Hematopoietic multipotent progenitor cell treated with erythropoietin and hydrocortisone succinate and interleukin-3 and kit ligand, for 6 days (in vitro differentiated cells): Measurements from ENCODE around the gene SLC48A1.

ENCODE experiments used
- DNase-seq: peaks from one replicate; pipeline ENCODE4 v3.0.0-alpha.2; 2015

SLC48A1 gene

DNA sequence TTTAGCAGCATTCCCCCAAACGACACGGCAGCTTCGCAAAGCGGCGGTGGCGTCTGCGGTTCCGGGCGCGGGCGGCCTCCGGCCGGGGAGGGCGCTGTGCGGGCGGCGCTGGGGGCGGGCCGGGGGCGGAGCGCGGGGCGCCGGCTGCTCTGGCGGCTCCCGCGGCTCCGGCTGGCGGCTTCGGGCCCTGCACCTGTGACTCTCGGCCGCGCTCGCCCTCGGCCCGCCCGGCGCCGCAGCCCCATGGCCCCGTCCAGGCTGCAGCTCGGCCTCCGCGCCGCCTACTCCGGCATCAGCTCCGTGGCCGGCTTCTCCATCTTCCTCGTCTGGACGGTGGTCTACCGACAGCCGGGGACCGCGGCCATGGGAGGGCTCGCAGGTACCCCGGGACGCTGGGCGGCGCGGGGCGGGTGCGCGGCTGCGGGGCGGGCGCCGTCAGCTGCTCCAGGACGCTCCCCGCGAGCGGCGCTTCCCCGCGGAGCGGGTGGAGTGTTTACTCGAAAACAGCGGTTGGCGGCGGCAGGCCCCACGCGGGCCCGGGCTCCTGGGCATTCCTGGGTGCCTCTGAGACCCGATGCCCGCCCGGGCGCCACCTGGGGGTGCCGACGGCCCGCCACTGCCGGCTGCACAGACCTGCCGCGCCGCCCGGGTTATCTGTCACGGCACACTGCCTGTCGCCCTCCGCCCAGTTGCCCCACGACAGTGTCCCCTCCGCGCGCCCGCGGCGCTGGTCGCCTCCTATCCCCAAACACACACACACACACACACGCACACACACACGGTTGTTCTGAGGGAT lies at the start of gene SLC48A1:
SLC48A1 (plus strand) TSS at position 177 of the 796 bp plus-strand sequence; CDS start at position 244, 67 bp downstream.
- DNase-seq, result peak; percentile 83

DNA sequence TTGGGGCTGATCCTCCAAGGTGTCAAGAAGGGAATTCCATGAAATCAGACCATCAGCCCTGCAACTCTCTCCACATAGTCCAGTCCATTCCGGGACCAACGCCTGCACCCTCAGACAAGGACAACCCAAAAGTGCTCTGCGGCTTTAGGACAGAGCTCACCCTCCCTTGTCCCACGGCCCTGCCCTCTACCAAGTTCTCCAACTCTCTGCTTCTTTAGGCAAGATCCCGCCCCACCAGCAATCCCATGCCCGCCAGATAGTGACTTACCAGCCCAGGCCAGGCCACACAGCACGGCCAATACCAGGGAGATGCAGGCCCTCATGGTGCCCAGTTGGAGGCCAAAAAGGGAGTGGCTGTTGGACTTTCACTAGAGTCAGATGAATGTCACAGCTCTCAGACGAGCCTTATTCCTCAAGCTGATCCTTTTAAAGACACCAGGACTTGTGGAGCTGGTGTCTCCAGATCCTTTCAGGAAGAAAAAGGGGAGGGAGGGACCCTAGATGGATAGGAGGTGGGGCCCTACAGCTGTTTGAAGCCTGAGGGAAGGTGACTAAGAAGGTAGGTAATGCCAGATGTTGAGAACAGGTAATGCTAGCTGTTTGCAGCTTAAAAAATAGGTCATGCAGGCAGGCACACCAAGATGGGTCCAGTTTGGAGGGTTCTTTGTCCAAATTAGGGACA lies 47.8 kb upstream of the SLC48A1 start, which contains the start of gene ENDOU:
ENDOU (minus strand) TSS at position 400 of the 682 bp plus-strand sequence; CDS start at position 323, 77 bp downstream.
- no peak for DNase-seq

DNA sequence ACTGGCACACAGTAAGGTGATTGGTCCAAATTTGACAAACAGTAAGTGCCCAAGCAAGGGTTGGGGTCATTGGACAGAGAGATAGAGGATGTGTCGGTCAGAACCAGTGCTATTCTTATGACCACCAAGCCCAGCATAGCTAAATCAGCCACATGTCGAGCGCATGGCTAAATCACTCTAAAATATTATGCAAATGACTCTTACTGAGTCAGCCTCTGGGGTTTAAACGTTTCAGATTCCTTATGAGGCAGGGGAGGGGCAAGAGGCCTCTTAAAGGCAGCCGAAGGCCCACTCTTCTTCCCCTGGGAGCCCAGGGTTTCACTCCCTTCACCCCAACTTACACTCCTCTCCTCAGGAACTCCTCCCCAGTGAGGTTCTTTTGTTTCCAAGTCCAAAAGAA lies 47.1 kb upstream of the SLC48A1 start:
- no peak for DNase-seq

DNA sequence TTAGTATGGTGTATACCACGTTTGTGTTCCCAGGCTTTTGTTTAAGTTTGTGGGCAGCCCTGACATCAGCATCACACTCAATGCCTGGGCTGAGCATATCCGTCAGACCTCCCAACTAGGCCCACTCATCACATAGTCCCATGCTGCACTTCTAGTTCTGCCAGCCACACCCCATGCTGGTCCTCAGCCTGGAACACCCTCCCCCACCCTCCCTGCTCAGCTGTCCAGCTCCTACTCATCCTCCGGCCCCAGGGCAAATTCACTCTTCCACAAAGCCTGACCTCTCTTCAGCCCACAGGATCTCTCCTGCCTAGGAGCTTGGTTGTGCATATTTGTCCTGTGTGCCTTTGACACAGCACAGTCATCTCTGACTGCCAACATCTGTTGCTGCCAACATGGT lies 43.8 kb upstream of the SLC48A1 start:
- no peak for DNase-seq

DNA sequence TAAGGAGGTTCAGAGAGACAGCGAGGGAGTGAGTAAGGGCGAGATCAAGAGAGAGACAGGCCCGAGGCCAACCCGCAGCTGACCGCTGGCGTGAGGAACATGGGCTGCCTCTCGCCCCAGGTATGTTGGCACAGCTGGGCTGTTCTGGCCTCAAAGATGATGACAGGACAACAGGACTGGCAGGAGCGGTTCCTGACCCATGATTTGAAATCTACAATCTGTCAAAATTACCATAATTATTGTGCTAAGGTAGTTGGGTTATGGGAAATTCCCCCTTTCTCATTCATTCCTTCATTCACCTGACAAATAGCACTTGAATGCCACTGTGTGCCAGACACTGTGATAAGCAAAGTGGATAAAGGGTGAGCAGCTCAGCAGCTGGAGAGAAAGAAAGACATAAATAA lies 42.7 kb upstream of the SLC48A1 start:
- DNase-seq, result no peak

DNA sequence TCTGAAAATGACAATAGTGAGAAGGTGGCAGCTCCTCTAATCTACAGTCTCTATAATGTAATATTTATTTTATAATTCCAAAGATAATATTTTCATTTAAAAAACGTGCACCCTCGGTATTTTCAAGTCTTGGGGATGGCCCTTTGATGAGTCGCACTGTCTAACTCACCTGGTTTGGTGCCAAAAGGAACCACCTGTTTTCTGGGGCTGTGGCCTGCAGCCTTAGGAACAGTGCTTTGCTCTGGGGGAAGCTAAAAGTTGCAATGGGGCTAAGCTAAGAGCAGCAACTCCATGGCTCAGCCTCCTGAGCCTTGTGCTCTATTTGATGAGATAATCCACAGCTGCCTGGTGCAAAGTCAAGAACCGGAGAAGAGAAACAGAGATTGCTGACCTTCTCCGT lies 41.3 kb upstream of the SLC48A1 start:
- no peak for DNase-seq

DNA sequence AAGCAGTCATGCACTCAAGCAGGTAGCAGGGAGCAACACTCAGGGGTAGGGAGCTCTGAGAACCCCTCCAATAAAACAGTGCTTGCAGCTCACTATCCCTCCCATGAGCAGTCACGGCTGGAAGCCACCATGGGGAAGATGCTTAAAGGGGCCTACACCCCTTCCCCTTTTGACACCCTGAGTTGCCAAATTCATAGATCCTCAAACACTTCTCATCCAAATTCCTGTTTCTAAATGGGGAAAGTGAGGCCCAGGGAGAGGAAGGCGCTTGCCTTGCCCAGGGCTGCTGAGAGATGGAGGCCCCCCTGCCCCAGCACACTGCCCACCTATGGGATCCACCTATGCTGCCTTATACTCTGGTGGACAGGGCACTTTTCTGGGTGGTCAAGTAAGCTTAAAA lies 40.5 kb upstream of the SLC48A1 start:
- no peak for DNase-seq

DNA sequence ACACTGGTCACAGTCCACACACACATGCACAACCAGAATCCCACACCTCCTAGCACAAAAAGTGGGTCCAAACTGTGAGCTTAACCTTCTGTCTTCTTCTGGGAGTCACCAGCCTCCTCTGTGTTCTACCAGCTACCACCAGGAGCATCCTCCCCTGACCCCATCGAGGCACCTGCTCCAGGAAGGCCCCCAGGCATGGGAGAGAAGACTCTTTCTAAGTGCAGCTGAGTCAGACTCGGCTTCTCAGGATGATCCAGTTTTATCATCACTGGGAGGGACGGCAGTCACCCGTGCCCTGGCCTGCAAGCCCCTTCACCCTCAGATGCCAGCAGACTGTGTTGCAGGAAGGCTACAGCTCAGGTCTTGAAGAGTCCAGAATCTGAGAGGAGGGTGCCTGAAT lies 39.9 kb upstream of the SLC48A1 start:
- no peak for DNase-seq

DNA sequence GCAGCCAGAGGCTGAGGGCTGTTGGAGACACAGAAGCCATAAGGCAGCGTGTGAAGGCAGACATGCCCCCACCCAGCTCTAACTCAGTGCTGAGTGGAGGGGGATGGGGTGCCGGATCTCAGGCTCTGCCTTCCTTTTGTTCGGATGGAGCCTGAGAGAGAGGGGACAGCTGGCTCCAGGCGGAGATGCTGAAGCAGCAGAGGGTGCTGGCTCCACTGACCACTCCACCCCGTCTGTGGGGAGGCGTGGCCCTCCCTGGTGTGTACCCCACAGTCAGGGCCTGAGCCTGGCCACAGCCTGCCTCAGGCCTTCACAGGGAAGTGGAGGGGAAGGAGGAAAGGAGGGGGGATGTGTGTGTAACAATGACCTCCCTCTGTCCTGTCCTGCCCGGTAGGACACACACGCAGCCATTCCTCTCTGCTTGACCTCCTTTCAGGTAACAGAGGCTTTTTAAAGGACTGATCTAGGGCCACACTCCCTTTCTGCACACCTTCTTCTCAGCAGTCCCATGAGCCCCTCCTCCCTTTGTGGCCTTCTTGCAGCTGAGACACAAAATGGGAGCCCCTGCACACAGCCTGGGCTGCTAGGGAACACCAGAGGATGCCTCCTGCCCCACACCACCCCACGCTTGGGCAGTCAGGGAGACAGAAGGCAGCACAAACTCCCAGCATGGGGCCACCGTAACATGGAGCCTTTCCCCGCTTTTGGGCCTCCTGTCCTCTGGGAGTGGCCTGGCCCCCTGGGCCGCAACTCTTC lies 38.1 kb upstream of the SLC48A1 start:
- no peak for DNase-seq

DNA sequence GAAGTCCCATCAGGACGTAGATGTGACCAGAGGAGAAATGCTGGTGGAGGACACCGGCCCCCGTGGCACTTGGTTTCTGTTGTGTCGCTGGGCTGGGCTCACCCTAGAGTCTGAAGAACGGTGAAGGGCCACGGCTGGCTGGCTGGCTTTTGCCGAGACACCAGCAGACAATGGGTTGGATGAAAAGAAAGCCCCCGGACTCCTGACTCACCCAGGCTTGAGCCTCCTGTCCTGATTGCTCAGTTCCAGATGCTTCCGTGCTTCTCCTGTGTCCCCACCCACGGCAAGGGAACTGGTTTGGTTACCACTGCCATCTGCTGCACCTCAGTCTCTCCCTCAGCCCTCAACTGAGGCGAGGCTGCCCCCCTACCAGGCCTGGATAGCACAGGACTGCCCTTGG lies 37.4 kb upstream of the SLC48A1 start:
- no peak for DNase-seq

DNA sequence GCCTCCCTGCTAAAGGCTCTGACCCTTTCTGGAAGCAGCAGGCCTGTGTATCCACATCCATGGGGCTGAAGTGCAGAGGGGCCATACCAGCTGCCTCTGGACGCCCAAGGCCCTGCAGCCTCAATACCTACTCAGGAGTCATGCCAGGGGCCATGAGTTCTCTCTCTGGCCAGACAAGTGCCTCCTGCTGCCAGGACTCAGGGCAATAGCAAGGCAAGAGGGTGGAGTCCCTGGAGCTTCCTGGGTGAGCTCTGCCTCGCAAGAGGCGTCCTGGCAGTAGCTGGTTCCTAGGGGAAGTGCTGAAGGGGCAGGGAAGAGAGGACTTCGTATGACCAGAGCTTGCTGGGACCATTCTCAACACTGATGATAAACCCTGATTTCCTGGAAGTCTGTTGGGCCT lies 36.8 kb upstream of the SLC48A1 start:
- DNase-seq, result no peak

DNA sequence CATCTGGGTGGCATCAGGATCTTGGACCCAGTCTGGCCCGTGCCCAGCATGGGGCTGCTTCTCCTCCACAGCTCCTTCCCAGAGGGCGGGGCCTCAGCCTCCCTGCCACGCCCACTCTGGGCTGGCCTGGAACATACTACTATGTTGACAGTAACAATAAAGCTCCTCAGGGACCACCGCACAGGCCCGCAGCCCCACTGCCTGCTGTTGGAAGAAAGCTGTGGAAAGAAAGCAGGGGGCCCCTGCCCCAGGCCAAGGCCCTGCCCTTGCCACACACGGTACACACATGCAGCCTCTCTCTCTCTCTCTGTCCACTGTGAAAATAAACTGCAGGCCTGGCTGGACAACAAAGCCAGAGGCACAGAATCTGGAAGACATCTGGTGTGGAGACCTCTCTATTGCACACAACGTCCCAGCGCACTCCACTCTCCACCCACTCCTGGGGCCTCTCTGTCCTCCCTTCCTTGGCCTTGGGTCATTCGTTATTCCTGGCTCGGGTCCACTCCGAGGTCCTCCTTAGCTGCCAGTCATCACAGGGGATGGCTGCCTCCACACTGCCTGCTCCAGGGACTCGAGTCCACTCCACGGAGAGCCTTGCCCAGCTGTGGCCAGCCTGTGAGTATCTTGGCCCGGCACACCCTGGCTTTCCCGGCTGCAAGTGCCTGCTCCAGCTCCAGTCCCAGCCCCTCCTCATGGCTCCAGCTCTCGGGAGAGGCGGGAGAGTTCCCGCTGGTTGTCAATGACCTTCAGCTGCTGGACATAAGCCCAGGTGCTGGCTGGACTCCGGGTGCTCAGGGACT lies 36.0 kb upstream of the SLC48A1 start:
- peak; percentile 56 for DNase-seq

DNA sequence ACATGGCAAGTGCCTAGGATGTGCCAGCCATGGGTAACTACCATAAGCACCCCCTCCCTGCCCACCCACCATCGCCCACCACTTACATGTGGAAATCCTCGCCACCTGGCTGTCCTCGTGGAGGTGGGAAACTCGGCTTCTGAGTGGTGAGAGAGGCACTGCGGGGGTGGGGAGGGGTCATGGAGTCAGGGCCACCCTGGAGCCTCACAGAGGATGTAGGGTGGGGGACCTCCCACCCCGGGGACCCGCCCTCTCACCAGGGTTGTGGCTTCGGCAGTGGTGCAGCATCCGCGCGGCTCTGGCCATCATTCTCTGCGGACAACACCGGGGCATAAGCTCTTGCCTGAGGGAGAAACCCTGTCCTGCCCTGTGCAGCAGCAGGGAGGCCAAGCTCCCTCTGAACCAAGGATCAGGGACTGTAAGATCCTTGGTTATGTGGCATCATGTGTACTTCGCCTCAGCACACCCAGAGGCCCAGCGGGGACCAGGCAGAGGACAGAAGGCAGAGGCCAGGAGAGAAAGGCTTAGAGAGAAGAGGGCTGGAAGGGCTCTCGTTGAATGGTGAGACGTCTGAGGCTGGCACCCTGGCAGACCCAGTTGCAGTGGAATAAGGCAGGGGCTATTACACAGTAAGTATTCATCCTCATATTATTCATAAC lies 35.0 kb upstream of the SLC48A1 start:
- DNase-seq, result no peak

DNA sequence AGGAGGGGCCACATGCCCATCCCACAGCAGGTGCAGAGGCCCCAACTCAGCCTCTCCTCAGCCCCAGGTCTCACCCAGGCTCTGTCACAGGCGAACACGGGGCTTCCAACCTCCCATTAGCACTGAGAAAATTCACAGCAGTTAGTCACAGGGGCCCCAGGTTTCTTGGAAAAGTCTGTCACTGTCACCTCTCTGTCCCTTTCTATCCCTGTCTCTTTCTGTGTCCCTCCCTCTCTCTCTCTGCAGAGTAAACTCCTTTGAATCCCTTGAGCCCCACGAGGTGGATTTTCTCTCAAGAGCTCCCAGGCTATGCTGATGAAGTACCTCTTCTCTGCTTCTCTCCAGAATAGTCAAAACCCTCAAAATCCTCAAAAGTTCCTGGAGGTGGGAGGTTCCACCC lies 33.7 kb upstream of the SLC48A1 start:
- no peak for DNase-seq

DNA sequence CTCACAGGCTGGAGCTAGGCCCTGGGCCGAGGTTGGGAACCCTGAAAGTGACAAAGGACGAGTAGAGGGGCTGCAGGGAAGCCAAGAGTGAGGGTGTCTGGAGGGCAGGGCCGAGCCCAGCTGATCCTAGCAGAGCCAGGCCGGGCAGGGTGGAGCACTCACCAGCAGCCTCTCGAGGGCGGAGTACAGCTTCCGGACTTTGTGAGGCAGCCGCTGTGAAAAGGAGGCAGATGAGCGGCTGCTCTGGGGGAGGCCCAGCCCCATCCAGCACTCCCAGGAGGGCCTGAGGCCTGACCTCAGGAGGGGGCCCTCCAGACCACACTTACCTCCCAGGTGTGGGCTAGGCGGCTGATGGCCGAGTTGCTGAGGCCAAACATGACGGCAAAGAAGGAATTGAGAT lies 33.1 kb upstream of the SLC48A1 start:
- DNase-seq, result peak; percentile 70

DNA sequence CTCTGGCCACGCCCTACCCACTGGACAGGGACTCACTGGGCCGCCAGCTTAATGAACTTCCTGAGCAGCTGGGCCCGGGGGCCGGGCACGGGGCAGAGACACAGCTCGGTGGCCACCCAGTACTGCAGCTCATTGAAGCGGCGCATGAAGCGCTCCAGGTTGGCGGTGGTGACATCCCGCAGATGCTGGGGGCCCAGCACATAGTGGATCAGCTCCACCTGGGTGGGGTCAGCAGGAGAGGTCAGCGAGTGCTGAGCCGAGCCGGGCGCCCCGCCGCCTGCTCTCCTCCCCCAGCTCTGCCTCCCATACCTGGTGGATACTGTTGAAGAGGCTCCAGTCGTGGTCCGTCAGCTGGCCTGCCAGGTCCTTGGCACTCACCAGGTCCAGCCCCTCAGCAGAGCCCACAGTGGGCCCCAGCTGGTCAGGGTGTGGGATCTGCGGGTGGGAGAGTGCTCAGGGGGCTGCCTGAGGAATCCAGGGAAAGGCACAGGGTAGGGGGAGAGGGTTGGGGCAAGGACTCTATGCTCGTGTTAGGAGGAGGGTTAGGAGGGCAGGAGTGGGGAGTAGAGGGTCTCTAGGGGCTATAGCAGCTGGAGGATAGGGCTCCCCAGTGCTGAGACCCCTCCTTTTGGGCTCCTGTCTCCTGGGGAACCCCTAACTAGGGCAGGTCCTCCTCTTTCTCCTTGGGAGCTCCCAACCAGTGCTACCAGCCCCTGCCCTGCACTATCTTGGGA lies 32.3 kb upstream of the SLC48A1 start:
- DNase-seq, result no peak

DNA sequence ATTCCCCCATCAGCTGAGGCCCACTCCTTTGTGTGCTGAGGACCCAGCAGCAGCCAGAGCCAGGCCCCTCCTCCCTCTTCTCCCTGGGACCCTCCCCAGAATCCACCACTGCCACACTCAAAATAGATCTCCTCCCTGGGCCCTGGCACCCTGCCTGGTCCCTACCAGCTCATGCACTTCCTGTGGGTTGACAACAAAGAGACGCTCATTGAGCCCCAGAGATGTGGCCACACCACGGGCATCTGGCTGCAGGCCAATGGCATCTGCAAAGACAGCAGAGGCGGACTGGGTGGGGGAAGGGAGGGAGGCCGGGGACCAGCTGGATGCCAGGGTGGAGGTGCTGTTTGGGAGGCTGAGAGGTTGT lies 31.7 kb upstream of the SLC48A1 start:
- DNase-seq, result peak; percentile 97

DNA sequence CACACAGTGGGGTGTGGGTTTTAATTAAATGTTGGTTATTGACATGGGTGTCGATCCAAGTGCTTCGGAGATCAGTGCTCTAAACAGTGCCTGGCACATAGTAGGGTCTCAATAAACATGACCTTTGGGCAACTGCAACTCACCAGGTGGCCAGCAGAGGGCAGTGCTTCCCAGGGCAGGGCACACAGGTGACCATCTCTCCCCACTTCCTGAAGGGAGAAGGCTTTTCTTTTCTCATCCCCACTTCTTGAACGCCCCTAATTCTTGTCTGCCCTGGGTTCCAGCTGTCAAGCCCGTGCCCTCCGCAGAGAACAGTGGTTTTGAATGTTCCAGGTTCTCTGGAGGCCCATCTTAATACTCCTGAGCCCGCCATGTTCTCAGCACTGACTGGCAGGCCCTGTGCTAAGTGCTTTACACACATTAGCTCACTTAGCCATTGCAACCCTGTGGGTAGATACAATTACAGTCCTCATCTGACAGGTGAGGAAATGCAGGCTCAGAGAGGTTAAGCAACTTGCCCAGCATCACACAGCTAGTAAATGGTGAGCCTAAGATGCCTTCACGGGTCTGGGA lies 30.7 kb upstream of the SLC48A1 start:
- peak; percentile 67 for DNase-seq

DNA sequence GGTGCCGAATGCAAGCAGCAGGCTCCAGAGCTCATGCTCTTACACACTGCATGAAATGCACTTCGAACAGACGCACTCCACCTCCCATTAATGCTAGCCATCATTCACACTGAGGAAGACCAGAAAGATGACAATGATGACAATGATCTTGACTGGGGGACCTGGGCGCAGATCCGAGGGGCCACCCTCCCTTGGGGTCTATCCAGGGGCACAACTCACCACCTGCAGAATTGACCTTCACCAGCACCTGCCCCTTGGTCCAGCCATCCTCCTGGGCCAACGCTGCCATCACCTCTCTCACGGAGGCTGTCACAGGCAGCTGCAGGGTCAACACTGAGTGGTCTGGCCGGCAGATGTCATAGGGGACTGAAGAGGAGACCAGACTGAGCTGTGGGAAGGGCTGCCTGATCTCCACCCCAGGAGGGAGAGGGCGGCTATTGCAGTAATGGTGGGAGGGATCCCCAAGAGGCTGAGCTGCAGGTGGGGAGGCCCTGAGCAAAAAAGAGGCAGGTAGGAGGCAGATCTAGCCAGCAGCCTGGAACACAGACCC lies 29.7 kb upstream of the SLC48A1 start:
- DNase-seq, result no peak

DNA sequence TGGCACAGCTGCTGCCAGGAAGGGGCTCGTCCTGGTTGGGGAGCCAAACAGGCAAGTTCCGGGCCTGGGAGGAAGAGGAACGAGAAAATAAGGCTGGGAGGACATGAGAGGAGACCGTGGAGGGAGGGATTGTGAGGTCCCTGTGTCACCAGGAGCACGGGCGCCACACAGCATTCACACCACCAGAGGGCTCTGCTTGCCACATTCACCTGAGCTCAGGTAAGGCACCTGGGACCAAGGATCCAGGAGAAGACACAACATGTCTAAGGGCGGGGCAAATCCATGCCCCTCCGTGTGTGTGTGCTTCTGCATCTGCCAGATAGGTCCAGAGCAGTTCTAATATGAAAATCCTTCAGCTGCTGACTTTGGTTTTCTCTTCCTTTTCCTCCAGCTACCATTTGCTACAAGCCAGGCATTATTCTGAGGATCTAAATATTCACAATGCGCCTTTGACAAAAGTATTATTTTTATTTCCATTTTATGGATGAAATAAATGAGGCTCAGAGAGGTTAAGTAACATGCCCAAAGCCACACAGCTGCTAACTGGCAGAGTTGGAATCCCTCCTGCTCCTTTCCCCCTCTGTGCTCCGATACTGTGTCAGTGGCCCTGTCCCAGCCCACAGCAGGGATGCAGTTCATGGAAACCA lies 28.9 kb upstream of the SLC48A1 start:
- peak; percentile 43 for DNase-seq
